Measurements from ENCODE around the gene CNTN4.

DNA sequence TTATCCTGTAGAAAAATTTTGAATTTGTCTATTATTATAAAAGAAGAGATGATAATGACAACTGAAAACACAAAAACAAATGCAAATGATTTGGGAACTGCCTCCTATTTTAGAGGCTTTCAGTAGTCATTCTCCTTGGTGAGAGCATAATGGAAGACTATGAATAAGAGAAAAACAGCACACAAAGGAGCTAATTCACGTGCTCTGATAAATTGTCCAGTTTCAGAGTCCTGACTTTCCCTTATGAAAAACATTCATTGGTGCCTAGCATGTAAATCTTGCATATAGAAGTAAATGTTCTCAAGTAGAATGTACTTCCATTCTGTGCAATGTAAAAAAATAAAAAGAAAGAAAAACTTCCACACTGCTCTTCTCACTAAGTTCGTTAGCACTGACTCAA is 805.4 kb downstream of the CNTN4 start:
- TF ChIP-seq, protein P1, sequence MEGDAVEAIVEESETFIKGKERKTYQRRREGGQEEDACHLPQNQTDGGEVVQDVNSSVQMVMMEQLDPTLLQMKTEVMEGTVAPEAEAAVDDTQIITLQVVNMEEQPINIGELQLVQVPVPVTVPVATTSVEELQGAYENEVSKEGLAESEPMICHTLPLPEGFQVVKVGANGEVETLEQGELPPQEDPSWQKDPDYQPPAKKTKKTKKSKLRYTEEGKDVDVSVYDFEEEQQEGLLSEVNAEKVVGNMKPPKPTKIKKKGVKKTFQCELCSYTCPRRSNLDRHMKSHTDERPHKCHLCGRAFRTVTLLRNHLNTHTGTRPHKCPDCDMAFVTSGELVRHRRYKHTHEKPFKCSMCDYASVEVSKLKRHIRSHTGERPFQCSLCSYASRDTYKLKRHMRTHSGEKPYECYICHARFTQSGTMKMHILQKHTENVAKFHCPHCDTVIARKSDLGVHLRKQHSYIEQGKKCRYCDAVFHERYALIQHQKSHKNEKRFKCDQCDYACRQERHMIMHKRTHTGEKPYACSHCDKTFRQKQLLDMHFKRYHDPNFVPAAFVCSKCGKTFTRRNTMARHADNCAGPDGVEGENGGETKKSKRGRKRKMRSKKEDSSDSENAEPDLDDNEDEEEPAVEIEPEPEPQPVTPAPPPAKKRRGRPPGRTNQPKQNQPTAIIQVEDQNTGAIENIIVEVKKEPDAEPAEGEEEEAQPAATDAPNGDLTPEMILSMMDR (IDR thresholded peaks at IDR 0.05): no peak
- TF ChIP-seq POLR2A (IDR thresholded peaks at IDR 0.05): no peak

All from body of pancreas (tissue), 4 donors.